ENCODE measurements around the gene CNTNAP2.

CNTNAP2 gene

GRCh38 chr7:146681487-146681886, 564.9 kb downstream of the CNTNAP2 start:
- DNase-seq (ENCODE audit: low spot score), result no peak
- Mint-ChIP-seq H3K9me3 (peaks cover 14% of the 10 kb centered on the region), H3K4me1 (ENCODE audit: low read depth) (no peaks in the 10 kb centered on the region), H3K4me3 (no peak overlapping the region), H3K36me3 (ENCODE audit: low read depth) (no peaks in the 10 kb centered on the region), H3K27ac (no peak overlapping the region), H3K27me3 (ENCODE audit: low read depth) (no peaks in the 10 kb centered on the region)

GRCh38 chr7:146683439-146683838, 566.8 kb downstream of the CNTNAP2 start:
- Mint-ChIP-seq H3K4me3 (no peak overlapping the region), H3K36me3 (ENCODE audit: low read depth) (no peaks in the 10 kb centered on the region), H3K4me1 (ENCODE audit: low read depth) (no peaks in the 10 kb centered on the region), H3K9me3 (peaks cover 8% of the 10 kb centered on the region), H3K27ac (no peak overlapping the region), H3K27me3 (ENCODE audit: low read depth) (no peaks in the 10 kb centered on the region)
- DNase-seq (ENCODE audit: low spot score), result no peak

- Mint-ChIP-seq H3K4me3 (no peak overlapping the region), H3K9me3 (peaks cover 16% of the 10 kb centered on the region), H3K27ac (no peak overlapping the region), H3K36me3 (ENCODE audit: low read depth) (no peaks in the 10 kb centered on the region), H3K27me3 (ENCODE audit: low read depth) (no peaks in the 10 kb centered on the region), H3K4me1 (ENCODE audit: low read depth) (no peaks in the 10 kb centered on the region)
- DNase-seq (ENCODE audit: low spot score), result no peak
Observed at GRCh38 chr7:146690987-146691386, 574.4 kb downstream of the CNTNAP2 start.

- no peak for DNase-seq (ENCODE audit: low spot score)
- H3K27me3 Mint-ChIP-seq (ENCODE audit: low read depth), result no peaks in the 10 kb centered on the region
- no peaks in the 10 kb centered on the region for H3K4me1 Mint-ChIP-seq (ENCODE audit: low read depth)
- H3K4me3 Mint-ChIP-seq, result no peak overlapping the region
- no peaks in the 10 kb centered on the region for H3K36me3 Mint-ChIP-seq (ENCODE audit: low read depth)
- peaks cover 13% of the 10 kb centered on the region for H3K9me3 Mint-ChIP-seq
- H3K27ac Mint-ChIP-seq, result no peak overlapping the region
Observed at GRCh38 chr7:146698995-146699610, 582.5 kb downstream of the CNTNAP2 start.

GRCh38 chr7:146700015-146700560, 583.5 kb downstream of the CNTNAP2 start:
- Mint-ChIP-seq H3K36me3 (ENCODE audit: low read depth) (no peaks in the 10 kb centered on the region), H3K27ac (no peak overlapping the region), H3K4me3 (no peak overlapping the region), H3K9me3 (peaks cover 13% of the 10 kb centered on the region), H3K4me1 (ENCODE audit: low read depth) (no peaks in the 10 kb centered on the region), H3K27me3 (ENCODE audit: low read depth) (no peaks in the 10 kb centered on the region)
- no peak for DNase-seq (ENCODE audit: low spot score)

- H3K4me1 Mint-ChIP-seq (ENCODE audit: low read depth), result no peaks in the 10 kb centered on the region
- H3K36me3 Mint-ChIP-seq (ENCODE audit: low read depth), result no peaks in the 10 kb centered on the region
- peaks cover 17% of the 10 kb centered on the region for H3K9me3 Mint-ChIP-seq
- no peaks in the 10 kb centered on the region for H3K27me3 Mint-ChIP-seq (ENCODE audit: low read depth)
- no peak overlapping the region for H3K4me3 Mint-ChIP-seq
- no peak for DNase-seq (ENCODE audit: low spot score)
- no peak overlapping the region for H3K27ac Mint-ChIP-seq
Observed at GRCh38 chr7:146701166-146701565, 584.6 kb downstream of the CNTNAP2 start.

DNA sequence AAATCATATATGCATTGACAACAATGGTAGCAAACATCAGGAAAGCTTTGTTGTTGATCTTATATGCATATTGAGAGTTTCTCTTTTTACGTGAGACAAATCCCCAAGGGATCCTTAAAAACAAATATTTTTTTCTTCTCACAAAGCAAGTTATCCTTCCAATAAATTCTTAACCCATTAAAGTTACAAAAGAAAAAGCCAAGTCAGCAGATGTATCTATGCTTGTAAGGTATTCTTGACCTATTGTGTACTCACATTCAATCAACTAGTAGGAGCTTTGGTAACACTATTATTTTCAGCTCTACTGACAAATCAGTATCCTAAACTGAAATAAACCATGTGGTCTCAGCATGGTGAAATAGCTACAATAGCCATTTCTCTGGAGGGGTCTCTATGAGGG, 586.3 kb downstream of the CNTNAP2 start:
- Mint-ChIP-seq H3K27ac (no peak overlapping the region), H3K4me1 (ENCODE audit: low read depth) (no peaks in the 10 kb centered on the region), H3K27me3 (ENCODE audit: low read depth) (no peaks in the 10 kb centered on the region), H3K4me3 (no peak overlapping the region), H3K36me3 (ENCODE audit: low read depth) (no peaks in the 10 kb centered on the region), H3K9me3 (peaks cover 22% of the 10 kb centered on the region)
- DNase-seq (ENCODE audit: low spot score), result no peak

GRCh38 chr7:146709451-146710027, 592.9 kb downstream of the CNTNAP2 start:
- Mint-ChIP-seq H3K36me3 (ENCODE audit: low read depth) (no peaks in the 10 kb centered on the region), H3K9me3 (peaks cover 18% of the 10 kb centered on the region), H3K4me3 (no peak overlapping the region), H3K27ac (no peak overlapping the region), H3K4me1 (ENCODE audit: low read depth) (no peaks in the 10 kb centered on the region), H3K27me3 (ENCODE audit: low read depth) (no peaks in the 10 kb centered on the region)
- no peak for DNase-seq (ENCODE audit: low spot score)

GRCh38 chr7:146713205-146713604, 596.6 kb downstream of the CNTNAP2 start:
- Mint-ChIP-seq H3K4me1 (ENCODE audit: low read depth) (no peaks in the 10 kb centered on the region), H3K27ac (no peak overlapping the region), H3K4me3 (no peak overlapping the region), H3K27me3 (ENCODE audit: low read depth) (no peaks in the 10 kb centered on the region), H3K36me3 (ENCODE audit: low read depth) (no peaks in the 10 kb centered on the region), H3K9me3 (peaks cover 5% of the 10 kb centered on the region)
- DNase-seq (ENCODE audit: low spot score), result no peak

- H3K27ac Mint-ChIP-seq, result no peak overlapping the region
- no peaks in the 10 kb centered on the region for H3K36me3 Mint-ChIP-seq (ENCODE audit: low read depth)
- no peaks in the 10 kb centered on the region for H3K4me1 Mint-ChIP-seq (ENCODE audit: low read depth)
- no peak for DNase-seq (ENCODE audit: low spot score)
- H3K4me3 Mint-ChIP-seq, result no peak overlapping the region
- H3K9me3 Mint-ChIP-seq, result peaks cover 5% of the 10 kb centered on the region
- H3K27me3 Mint-ChIP-seq (ENCODE audit: low read depth), result no peaks in the 10 kb centered on the region
Observed at GRCh38 chr7:146713934-146714333, 597.3 kb downstream of the CNTNAP2 start.

GRCh38 chr7:146720195-146720594, 603.6 kb downstream of the CNTNAP2 start:
- Mint-ChIP-seq H3K9me3 (peaks cover 7% of the 10 kb centered on the region), H3K27ac (no peak overlapping the region), H3K4me3 (no peak overlapping the region), H3K4me1 (ENCODE audit: low read depth) (no peaks in the 10 kb centered on the region), H3K36me3 (ENCODE audit: low read depth) (no peaks in the 10 kb centered on the region), H3K27me3 (ENCODE audit: low read depth) (no peaks in the 10 kb centered on the region)
- DNase-seq (ENCODE audit: low spot score), result no peak

DNA sequence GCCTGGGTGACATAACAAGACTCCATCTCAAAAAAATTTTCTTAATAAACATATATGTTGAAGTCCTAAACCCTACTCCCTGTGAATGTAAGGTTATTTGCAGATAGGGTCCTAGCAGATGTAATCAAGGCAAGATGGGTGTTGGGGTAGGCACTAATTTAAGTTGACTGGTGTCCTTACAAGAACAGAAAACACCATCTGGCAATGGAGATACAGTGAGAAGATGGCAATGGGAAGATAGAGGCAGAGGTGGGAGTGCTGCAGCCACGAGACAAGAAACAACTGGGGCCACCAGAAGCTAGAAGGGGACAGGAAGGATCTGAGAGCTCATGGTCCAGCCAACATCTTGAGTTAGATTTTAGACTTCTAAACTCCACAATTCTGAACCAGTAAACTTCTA, 606.4 kb downstream of the CNTNAP2 start:
- Mint-ChIP-seq H3K27ac (no peak overlapping the region), H3K27me3 (ENCODE audit: low read depth) (no peaks in the 10 kb centered on the region), H3K36me3 (ENCODE audit: low read depth) (no peaks in the 10 kb centered on the region), H3K4me1 (ENCODE audit: low read depth) (no peaks in the 10 kb centered on the region), H3K4me3 (no peak overlapping the region), H3K9me3 (peaks cover 19% of the 10 kb centered on the region)
- DNase-seq (ENCODE audit: low spot score), result no peak

DNA sequence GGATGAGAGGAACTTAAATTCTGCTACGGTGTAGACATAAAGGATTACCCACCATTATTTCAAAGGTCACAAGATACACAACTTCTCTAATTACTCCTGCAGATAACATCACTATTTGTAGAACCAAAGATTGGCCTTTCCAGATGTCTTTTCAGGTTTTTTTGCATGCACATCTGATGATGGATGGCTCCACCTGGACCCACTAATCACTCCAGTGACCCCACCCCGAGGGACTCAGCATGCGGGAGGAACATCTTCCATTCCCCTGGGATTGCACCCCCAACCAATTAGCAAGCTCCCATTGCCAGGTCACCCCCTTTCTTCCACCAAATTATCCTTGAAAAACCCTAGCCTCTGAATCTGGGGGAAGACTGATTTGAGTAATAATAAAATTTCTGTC, 608.9 kb downstream of the CNTNAP2 start:
- Mint-ChIP-seq H3K4me3 (no peak overlapping the region), H3K4me1 (ENCODE audit: low read depth) (no peaks in the 10 kb centered on the region), H3K27me3 (ENCODE audit: low read depth) (no peaks in the 10 kb centered on the region), H3K36me3 (ENCODE audit: low read depth) (no peaks in the 10 kb centered on the region), H3K9me3 (peaks cover 19% of the 10 kb centered on the region), H3K27ac (no peak overlapping the region)
- DNase-seq (ENCODE audit: low spot score), result no peak

DNA sequence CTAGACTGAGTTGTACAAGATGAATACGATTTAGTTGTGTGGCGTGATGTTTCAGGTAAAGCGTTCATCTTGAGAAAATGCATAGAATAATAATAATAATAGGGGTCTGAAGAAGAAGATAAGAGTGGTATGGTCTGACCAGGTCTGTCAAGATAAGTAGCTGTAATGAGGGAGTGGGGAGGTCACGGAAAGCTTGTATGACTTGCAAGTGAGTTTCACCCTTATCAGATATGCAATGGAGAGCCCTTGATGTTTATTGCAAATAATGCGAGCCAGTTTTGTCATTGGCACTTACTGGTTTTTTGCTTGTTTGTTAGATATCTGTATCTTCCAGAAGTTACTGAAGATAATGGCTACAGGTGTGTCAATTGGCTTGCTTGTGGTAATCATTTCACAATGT, 611.5 kb downstream of the CNTNAP2 start:
- Mint-ChIP-seq H3K9me3 (peaks cover 19% of the 10 kb centered on the region), H3K36me3 (ENCODE audit: low read depth) (no peaks in the 10 kb centered on the region), H3K4me3 (no peak overlapping the region), H3K4me1 (ENCODE audit: low read depth) (no peaks in the 10 kb centered on the region), H3K27ac (no peak overlapping the region), H3K27me3 (ENCODE audit: low read depth) (no peaks in the 10 kb centered on the region)
- no peak for DNase-seq (ENCODE audit: low spot score)

DNA sequence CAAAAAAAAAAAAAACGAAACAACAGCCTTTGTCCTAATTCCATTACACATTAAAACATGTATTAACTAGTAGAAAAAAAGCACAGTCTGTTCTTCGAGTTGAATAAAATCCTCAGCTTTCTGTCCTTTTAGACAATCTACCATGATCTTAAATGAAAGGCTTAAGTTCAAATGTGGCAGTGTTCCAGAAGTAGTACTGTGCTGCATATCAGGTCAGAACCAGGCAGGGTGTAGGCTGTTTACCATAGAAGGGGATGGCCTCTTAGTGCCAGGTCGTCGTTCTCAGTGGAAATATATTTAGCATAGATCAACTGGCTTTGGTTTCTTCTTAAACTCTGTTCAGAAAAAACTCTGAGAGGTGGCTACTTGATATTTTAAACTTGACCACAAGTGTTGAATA, 612.0 kb downstream of the CNTNAP2 start:
- Mint-ChIP-seq H3K27ac (no peak overlapping the region), H3K36me3 (ENCODE audit: low read depth) (no peaks in the 10 kb centered on the region), H3K4me3 (no peak overlapping the region), H3K4me1 (ENCODE audit: low read depth) (no peaks in the 10 kb centered on the region), H3K27me3 (ENCODE audit: low read depth) (no peaks in the 10 kb centered on the region), H3K9me3 (peaks cover 19% of the 10 kb centered on the region)
- no peak for DNase-seq (ENCODE audit: low spot score)
